K562 (cell line): ENCODE measurements around the gene ORC2. TPM values are rescaled to one million over a fixed set of nuclear protein-coding genes. Genes with fewer than 3 reads are reported as not detected.

ENCODE experiments used
- ARHGAP35 ChIP-seq: fragments of 450-650 bp; IDR thresholded peaks from 2 replicates; pipeline ENCODE4 v1.6.1; 2018; ENCODE audit not compliant: partially characterized antibody
- DACH1 ChIP-seq: fragments of 450-650 bp; IDR thresholded peaks from 2 replicates; pipeline ENCODE4 v1.6.1; 2018; ENCODE audit not compliant: partially characterized antibody
- DEAF1 ChIP-seq: fragments of 450-650 bp; formaldehyde crosslinking; IDR thresholded peaks from 2 replicates; pipeline ENCODE4 v1.4.0; 2020; ENCODE audit warnings: mild to moderate bottlenecking, moderate library complexity
- EGR1 ChIP-seq: fragments of 450-650 bp; conservative IDR thresholded peaks from 2 replicates; pipeline ENCODE4 v1.6.1; 2017; ENCODE audit warnings: mild to moderate bottlenecking
- HDAC2 ChIP-seq: fragments of 450-650 bp; IDR thresholded peaks from 2 replicates; pipeline ENCODE4 v1.6.1; 2016; ENCODE audit warnings: mild to moderate bottlenecking
- ILK ChIP-seq: fragments of 450-650 bp; IDR thresholded peaks from 2 replicates; pipeline ENCODE4 v1.6.1; 2016; ENCODE audit warnings: missing genetic modification characterization, low read depth, mild to moderate bottlenecking, missing compliant biosample characterization, moderate library complexity, borderline replicate concordance
- IRF1 ChIP-seq: sonication (generic); formaldehyde crosslinking; IDR thresholded peaks from 2 replicates; pipeline ENCODE4 v1.8.0; 2022; ENCODE audit warnings: missing genetic modification reagents, mild to moderate bottlenecking, borderline replicate concordance
- NUFIP1 ChIP-seq: fragments of 450-650 bp; IDR thresholded peaks from 2 replicates; pipeline ENCODE4 v1.6.1; 2018; ENCODE audit not compliant: partially characterized antibody
- POLR3A ChIP-seq: IDR thresholded peaks from 2 replicates; pipeline ENCODE4 v1.6.1; 2011; ENCODE audit warnings: borderline replicate concordance, mild to moderate bottlenecking, moderate library complexity; ENCODE audit not compliant: insufficient read length, insufficient read depth; ENCODE audit errors: extremely low read depth
- POU5F1 ChIP-seq: fragments of 150-350 bp; IDR thresholded peaks from 2 replicates; pipeline ENCODE4 v1.6.1; 2014; ENCODE audit warnings: borderline replicate concordance, low read length, low read depth, mild to moderate bottlenecking; ENCODE audit not compliant: partially characterized antibody
- PTRF ChIP-seq: fragments of 450-650 bp; IDR thresholded peaks from 2 replicates; pipeline ENCODE4 v1.6.1; 2016; ENCODE audit warnings: mild to moderate bottlenecking, missing genetic modification characterization, missing compliant biosample characterization
- PYGO2 ChIP-seq: fragments of 450-650 bp; IDR thresholded peaks from 2 replicates; pipeline ENCODE4 v1.6.1; 2016; ENCODE audit warnings: mild to moderate bottlenecking, missing genetic modification characterization, moderate library complexity, missing compliant biosample characterization
- SMC3 ChIP-seq: conservative IDR thresholded peaks from 2 replicates; pipeline ENCODE4 v1.6.1; 2011; ENCODE audit warnings: low read depth, low read length, improper control_type of control experiment; ENCODE audit not compliant: insufficient read depth
- TCF3 ChIP-seq: sonication (generic); formaldehyde crosslinking; IDR thresholded peaks from 2 replicates; pipeline ENCODE4 v1.4.0; 2020; ENCODE audit warnings: mild to moderate bottlenecking, missing genetic modification reagents
- TSC22D4 ChIP-seq: fragments of 450-650 bp; IDR thresholded peaks from 2 replicates; pipeline ENCODE4 v1.6.1; 2016; ENCODE audit warnings: missing genetic modification characterization, missing biosample characterization, control low read depth
- ZBED1 ChIP-seq: IDR thresholded peaks from 2 replicates; pipeline ENCODE4 v1.6.1; 2014
- ZBTB1 ChIP-seq: sonication (generic); formaldehyde crosslinking; IDR thresholded peaks from 2 replicates; pipeline ENCODE4 v1.8.1; 2023; ENCODE audit warnings: missing genetic modification reagents, low read depth, mild to moderate bottlenecking, borderline replicate concordance
- ZC3H11A ChIP-seq: IDR thresholded peaks from 2 replicates; pipeline ENCODE4 v1.6.1; 2012; ENCODE audit warnings: low read depth, low read length, improper control_type of control experiment
- ZNF165 ChIP-seq: fragments of 250-450 bp; sonication (Bioruptor Pico); IDR thresholded peaks from 2 replicates; pipeline ENCODE4 v1.4.0; 2020; ENCODE audit warnings: borderline replicate concordance
- ZNF184 ChIP-seq: sonication (generic); formaldehyde crosslinking; IDR thresholded peaks from 2 replicates; pipeline ENCODE4 v1.5.0; 2020; ENCODE audit warnings: missing genetic modification reagents
- ZNF311 ChIP-seq: fragments of 250-450 bp; sonication (Bioruptor Pico); IDR thresholded peaks from 2 replicates; pipeline ENCODE4 v1.4.0; 2020; ENCODE audit warnings: mild to moderate bottlenecking, moderate library complexity
- ZNF695 ChIP-seq: fragments of 450-650 bp; formaldehyde crosslinking; IDR thresholded peaks from 2 replicates; pipeline ENCODE4 v1.4.0; 2020; ENCODE audit warnings: mild to moderate bottlenecking, moderate library complexity
- polyA plus RNA-seq, 8 experiments: library from polyadenylated mRNA; depleted of rRNA in 4 of 8; stranded (reverse) in 5 of 8; unstranded in 3 of 8; fragments of >200 nt; fragmentation: Nextera tagmentation in 2 of 8; fragmentation: Illumina TruSeq in 1 of 8; extraction: Ambion mirVana in 2 of 8; extraction: Trizol in 1 of 8; gene quantifications; 2 replicates each; pipeline versions ENCODE4 v1.2.1 to v1.2.3, GENCODE V29; 2011 to 2014; ENCODE audit warnings: inconsistent platforms in 1 of 8, missing spikeins in 1 of 8
- total RNA-seq, 7 experiments: library from RNA; depleted of rRNA in 6 of 7; stranded (reverse); fragments of >200 nt in 6 of 7; fragmentation: Illumina TruSeq in 2 of 7; extraction: Trizol in 2 of 7; gene quantifications; 2 replicates each; pipeline versions ENCODE4 v1.2.1 to v1.2.3, GENCODE V29; 2011 to 2021; ENCODE audit warnings: low replicate concordance in 1 of 7
- TF ChIP-seq, protein P1 (sequence below): fragments of 450-650 bp; IDR thresholded peaks from one replicate; pipeline ENCODE4 v1.6.1; 2018; ENCODE audit warnings: mild to moderate bottlenecking, moderate library complexity; ENCODE audit not compliant: partially characterized antibody
- TF ChIP-seq, protein P2 (sequence below), 2 experiments: fragments of 450-650 bp; conservative IDR thresholded peaks; 2 replicates each; pipeline ENCODE4 v1.6.1; 2017; ENCODE audit warnings: mild to moderate bottlenecking in 2 of 2, moderate library complexity in 2 of 2

The ORC2 gene
- total and polyA plus RNA-seq, 9 of the 15 experiments (the other 6 are each of a cell fraction or from before 2014, with no cell fraction given) = 5.6 to 41.1 (median 19.0) TPM

- peak; percentile 43 for TF ChIP-seq DACH1
- TF ChIP-seq HDAC2 = peak; percentile 38; the same call in 1 of the 2 replicates
- 0 out of 2 replicates have a peak, but pooled peaks have one; percentile 18 for TF ChIP-seq EGR1
- no peak for TF ChIP-seq ZBED1
- TF ChIP-seq, protein P1, sequence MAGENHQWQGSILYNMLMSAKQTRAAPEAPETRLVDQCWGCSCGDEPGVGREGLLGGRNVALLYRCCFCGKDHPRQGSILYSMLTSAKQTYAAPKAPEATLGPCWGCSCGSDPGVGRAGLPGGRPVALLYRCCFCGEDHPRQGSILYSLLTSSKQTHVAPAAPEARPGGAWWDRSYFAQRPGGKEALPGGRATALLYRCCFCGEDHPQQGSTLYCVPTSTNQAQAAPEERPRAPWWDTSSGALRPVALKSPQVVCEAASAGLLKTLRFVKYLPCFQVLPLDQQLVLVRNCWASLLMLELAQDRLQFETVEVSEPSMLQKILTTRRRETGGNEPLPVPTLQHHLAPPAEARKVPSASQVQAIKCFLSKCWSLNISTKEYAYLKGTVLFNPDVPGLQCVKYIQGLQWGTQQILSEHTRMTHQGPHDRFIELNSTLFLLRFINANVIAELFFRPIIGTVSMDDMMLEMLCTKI = no peak
- no peak for TF ChIP-seq ZNF165 (CRISPR knock-in tag)
- no peak for TF ChIP-seq ZNF311
- TF ChIP-seq, protein P2, sequence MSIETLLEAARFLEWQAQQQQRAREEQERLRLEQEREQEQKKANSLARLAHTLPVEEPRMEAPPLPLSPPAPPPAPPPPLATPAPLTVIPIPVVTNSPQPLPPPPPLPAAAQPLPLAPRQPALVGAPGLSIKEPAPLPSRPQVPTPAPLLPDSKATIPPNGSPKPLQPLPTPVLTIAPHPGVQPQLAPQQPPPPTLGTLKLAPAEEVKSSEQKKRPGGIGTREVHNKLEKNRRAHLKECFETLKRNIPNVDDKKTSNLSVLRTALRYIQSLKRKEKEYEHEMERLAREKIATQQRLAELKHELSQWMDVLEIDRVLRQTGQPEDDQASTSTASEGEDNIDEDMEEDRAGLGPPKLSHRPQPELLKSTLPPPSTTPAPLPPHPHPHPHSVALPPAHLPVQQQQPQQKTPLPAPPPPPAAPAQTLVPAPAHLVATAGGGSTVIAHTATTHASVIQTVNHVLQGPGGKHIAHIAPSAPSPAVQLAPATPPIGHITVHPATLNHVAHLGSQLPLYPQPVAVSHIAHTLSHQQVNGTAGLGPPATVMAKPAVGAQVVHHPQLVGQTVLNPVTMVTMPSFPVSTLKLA (conservative IDR thresholded peaks at IDR 0.05) = peak; percentile 71 to 75; a peak in 3 of 4 replicates
- TF ChIP-seq IRF1 (CRISPR knock-in tag) = no peak
- TF ChIP-seq ARHGAP35 = no peak
- no peak for TF ChIP-seq POU5F1
- no peak for TF ChIP-seq ZNF695 (CRISPR knock-in tag)
- no peak for TF ChIP-seq TCF3 (CRISPR knock-in tag)
- TF ChIP-seq SMC3 = no peak; the same call in 1 of the 2 replicates
- no peak; the same call in 1 of the 2 replicates for TF ChIP-seq ZBTB1 (CRISPR knock-in tag)
- no peak for TF ChIP-seq PTRF (tag)
- no peak for TF ChIP-seq ZNF184 (CRISPR knock-in tag)
- TF ChIP-seq ZC3H11A = no peak
- no peak for TF ChIP-seq NUFIP1
- no peak for TF ChIP-seq PYGO2 (tag)
- no peak for TF ChIP-seq POLR3A
- no peak for TF ChIP-seq DEAF1 (CRISPR knock-in tag)
- TF ChIP-seq ILK (tag) = no peak
- no peak for TF ChIP-seq TSC22D4
These were observed at the start of gene ORC2 (continued) for GRCh38 chr2:200963124-200963917.
